Measurements from ENCODE around the gene CDH4. TPM values are rescaled to one million over a fixed set of nuclear protein-coding genes. Genes with fewer than 3 reads are reported as not detected.

The CDH4 gene
- total RNA-seq, 4 donors from 2014 or later = 0.13 to 0.38 (median 0.21) TPM; not detected in 1

DNA sequence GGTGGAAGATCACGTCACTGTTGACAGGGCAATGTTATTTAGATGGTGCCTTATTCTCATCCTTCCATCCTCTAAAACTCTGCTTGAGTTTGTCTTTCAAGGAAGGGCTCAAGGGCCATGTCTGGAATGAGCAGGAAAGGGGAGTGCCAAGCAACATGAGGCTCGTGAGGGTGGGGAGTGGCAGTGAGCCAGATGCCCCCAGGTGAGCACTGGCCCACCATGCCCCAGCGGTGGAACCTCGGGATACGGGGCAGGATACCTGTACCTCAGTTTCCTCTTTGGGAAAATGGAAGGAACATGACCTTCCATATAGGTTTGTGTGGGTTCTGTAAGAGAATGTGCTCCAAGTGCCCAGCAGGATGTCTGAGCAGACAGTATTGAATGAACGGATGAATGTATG, 476.3 kb downstream of the CDH4 start:
- TF ChIP-seq, protein P1, sequence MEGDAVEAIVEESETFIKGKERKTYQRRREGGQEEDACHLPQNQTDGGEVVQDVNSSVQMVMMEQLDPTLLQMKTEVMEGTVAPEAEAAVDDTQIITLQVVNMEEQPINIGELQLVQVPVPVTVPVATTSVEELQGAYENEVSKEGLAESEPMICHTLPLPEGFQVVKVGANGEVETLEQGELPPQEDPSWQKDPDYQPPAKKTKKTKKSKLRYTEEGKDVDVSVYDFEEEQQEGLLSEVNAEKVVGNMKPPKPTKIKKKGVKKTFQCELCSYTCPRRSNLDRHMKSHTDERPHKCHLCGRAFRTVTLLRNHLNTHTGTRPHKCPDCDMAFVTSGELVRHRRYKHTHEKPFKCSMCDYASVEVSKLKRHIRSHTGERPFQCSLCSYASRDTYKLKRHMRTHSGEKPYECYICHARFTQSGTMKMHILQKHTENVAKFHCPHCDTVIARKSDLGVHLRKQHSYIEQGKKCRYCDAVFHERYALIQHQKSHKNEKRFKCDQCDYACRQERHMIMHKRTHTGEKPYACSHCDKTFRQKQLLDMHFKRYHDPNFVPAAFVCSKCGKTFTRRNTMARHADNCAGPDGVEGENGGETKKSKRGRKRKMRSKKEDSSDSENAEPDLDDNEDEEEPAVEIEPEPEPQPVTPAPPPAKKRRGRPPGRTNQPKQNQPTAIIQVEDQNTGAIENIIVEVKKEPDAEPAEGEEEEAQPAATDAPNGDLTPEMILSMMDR (IDR thresholded peaks at IDR 0.05) = no peak
- no peak for TF ChIP-seq POLR2A (IDR thresholded peaks at IDR 0.05)
- Histone ChIP-seq H3K36me3 (no peaks in the 10 kb centered on the region), H3K27me3 (peaks cover 0 to 20% (median 0%) of the 10 kb centered on the region in 4 donors), H3K27ac (no peak overlapping the region), H3K4me3 (no peak overlapping the region), H3K4me1 (no peaks in the 10 kb centered on the region), H3K9me3 (no peaks in the 10 kb centered on the region)
- WGBS, 2 donors = 79 to 85% methylated on average over 6 of the region's 6 CpGs
- intact Hi-C loops (cut with DNase I) = no loop called here
- DNase-seq = no peak

DNA sequence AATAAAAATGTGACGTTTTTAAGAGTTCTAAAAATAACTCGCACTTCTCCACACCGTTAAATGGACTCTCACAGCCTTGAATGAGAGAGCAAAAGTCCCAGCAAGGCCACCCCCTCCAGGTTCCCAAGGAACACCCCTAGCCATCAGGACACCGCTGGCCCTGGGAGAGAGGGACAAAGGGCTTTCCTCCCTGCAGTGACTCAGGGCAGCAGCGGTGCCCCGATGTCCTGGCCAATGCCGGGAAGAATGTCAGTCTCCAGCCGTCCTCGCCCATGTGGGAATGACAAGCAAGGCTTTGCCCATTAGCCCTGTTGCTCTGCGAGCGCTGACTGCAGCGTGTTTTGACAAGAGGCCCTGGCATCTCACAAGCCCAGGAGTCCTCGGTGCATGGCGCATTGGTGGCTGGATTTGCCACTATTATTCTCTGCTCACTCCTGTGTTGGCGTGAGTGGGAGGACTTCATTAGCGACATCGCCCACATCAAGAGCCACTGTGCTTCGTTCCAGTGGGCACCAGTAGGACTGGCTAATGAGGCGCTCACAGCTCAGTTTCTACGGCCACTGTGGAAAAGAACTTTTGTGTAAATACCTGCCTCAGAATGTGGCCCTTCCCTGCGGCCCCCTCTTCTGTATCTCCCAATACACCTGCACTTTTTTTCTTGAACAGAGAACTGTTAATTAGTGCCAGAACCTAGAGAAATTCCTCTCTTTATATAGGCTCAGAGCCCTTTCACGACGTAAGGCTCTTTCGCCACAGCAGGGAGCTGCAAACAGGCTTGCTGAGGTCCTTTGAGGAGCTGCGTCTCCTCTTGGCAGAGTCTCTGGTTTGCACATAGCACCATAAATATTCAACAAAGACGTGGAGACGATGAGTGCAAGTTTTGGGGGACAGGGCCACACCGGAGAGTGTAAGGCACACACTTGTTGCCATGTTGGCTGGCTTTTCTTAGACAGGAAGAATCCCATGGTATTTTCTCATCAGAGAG, 477.0 kb downstream of the CDH4 start:
- H3K4me3 ChIP-seq = no peak overlapping the region
- H3K9me3 ChIP-seq = no peaks in the 10 kb centered on the region
- WGBS, 2 donors = 68 to 75% methylated on average over 14 to 28 of the region's 28 CpGs
- TF ChIP-seq, protein P1 (IDR thresholded peaks at IDR 0.05) = no peak
- no peak for TF ChIP-seq POLR2A (IDR thresholded peaks at IDR 0.05)
- H3K27ac ChIP-seq = no peak overlapping the region
- DNase-seq = no peak
- H3K36me3 ChIP-seq = no peaks in the 10 kb centered on the region
- H3K27me3 ChIP-seq = peaks cover 0 to 20% (median 0%) of the 10 kb centered on the region in 4 donors
- H3K4me1 ChIP-seq = no peaks in the 10 kb centered on the region
- intact Hi-C loops (cut with DNase I) = no loop called here

DNA sequence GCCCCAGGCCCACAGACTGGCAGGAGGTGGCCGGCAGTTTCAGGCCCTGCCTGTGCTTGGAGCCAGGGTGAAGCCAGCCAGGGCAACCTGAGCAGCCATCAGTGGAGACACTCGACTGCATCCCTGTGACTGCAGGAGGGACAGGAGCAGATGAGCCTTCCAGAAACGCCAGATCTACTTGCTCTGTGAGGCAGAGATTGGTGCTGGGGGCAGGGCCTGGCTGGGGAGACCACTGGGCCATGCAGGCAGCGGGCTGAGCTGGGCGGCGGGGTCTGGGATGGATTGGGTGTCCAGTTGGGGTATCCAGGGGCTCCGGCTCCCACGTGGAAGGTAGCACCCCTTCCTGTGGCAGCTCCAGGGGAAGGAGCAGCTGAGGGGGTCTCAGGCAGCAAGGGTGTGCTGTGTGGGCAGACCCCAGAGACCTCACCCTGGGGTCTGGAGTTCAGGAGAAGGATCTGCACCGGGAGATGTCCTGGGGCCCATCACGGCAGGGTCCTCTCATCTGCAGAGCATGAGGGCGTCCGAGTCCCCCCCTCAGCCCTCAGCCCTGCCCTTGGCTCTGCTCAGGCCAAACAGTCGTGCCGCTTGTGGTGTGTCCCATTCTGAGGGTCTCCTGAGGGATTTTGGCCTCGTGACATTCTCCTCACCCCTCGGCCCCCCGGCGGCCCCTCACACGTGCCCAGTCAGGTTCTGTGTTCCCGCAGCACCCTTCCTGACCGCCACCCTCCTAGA, 478.7 kb downstream of the CDH4 start:
- intact Hi-C loops (cut with DNase I) = no loop called here
- DNase-seq = no peak

DNA sequence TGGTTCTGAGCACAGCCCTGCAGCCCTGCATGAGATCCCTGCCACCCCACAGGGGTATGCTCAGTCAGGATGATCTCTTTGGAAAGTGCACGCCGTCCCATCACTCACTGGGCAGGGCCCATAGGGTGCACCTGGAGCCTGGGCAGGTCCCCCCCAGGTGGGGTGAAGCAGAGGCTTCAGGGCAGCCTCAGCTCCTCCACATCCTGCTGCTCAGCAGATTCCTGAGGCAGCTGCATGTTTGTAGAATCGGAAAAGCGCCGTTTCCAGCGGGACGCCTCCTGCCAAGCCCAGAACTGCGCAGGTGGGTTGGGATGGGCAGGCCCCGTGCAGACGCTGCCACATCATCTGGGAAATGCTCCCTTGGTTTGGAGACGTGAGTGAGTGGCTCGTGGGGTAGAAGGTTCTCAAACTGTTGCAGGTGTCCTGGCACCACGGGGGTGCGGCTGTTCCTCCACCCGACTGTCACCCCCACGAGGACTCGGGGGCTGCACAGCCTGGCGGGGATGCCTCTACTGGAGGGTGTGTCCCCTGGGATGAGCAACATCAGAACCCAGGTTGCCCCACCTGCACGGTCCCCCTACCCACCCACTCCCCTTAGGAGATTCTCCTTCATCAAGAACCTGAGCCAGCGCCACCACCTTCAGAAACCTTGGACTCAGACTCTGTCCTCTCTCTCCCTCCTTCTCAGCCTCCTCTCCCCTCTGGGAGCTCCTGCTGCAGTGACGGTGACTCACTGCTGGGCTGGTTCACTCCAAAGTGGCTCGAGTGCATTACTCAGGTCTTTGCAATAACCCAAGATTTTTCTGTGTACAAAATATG, 479.5 kb downstream of the CDH4 start:
- Histone ChIP-seq H3K4me1 (no peaks in the 10 kb centered on the region), H3K27ac (no peak overlapping the region), H3K9me3 (no peaks in the 10 kb centered on the region), H3K36me3 (no peaks in the 10 kb centered on the region), H3K27me3 (peaks cover 0 to 33% (median 0%) of the 10 kb centered on the region in 4 donors), H3K4me3 (no peak overlapping the region)
- no peak for TF ChIP-seq POLR2A (IDR thresholded peaks at IDR 0.05)
- TF ChIP-seq, protein P1 (IDR thresholded peaks at IDR 0.05) = no peak
- 49 to 85% methylated on average over 3 to 13 of the region's 22 CpGs for WGBS, 2 donors
- DNase-seq = no peak
- intact Hi-C loops (cut with DNase I) = no loop called here

More for the DNA sequence above, 478.7 kb downstream of the CDH4 start:
- no peaks in the 10 kb centered on the region for H3K4me1 ChIP-seq
- no peak for TF ChIP-seq POLR2A (IDR thresholded peaks at IDR 0.05)
- TF ChIP-seq, protein P1 (IDR thresholded peaks at IDR 0.05) = no peak
- no peak overlapping the region for H3K4me3 ChIP-seq
- no peaks in the 10 kb centered on the region for H3K9me3 ChIP-seq
- 65 to 74% methylated on average over 6 to 9 of the region's 21 CpGs for WGBS, 2 donors
- peaks cover 0 to 27% (median 0%) of the 10 kb centered on the region in 4 donors for H3K27me3 ChIP-seq
- H3K27ac ChIP-seq = no peak overlapping the region
- H3K36me3 ChIP-seq = no peaks in the 10 kb centered on the region
